PC-3 (cell line): Measurements from ENCODE around the gene BARHL2.

Experiments
- CTCF ChIP-seq: fragments of 300-600 bp; sonication (generic); conservative IDR thresholded peaks from 2 replicates; pipeline ENCODE4 v1.5.1; 2017; ENCODE audit warnings: antibody characterized with exemption, low read depth, mild to moderate bottlenecking, low read length
- EZH2phosphoT487 ChIP-seq: fragments of 300-600 bp; sonication (generic); IDR thresholded peaks from 2 replicates; pipeline ENCODE4 v1.6.1; 2018; ENCODE audit warnings: mild to moderate bottlenecking, antibody characterized with exemption, low read length, borderline replicate concordance

GRCh38 chr1:90716243-90716551 is 905 bp downstream of the BARHL2 start:
- TF ChIP-seq CTCF (no peak), EZH2phosphoT487 (no peak)
